Endothelial cell of umbilical vein (primary cell): ENCODE measurements around the gene MMP11.

Experiments
- POLR2A ChIP-seq: IDR thresholded peaks from 2 replicates; pipeline ENCODE4 v1.6.1; 2012; ENCODE audit warnings: low read depth, mild to moderate bottlenecking, control low read depth, low read length
- POLR2AphosphoS5 ChIP-seq: IDR thresholded peaks from 2 replicates; pipeline ENCODE4 v1.6.1; 2012; ENCODE audit warnings: low read depth, mild to moderate bottlenecking, control low read depth, low read length, moderate library complexity; ENCODE audit not compliant: insufficient read depth

GRCh38 chr22:23764899-23765881, 7.5 kb upstream of the MMP11 start:
- TF ChIP-seq POLR2A (no peak), POLR2AphosphoS5 (no peak)
